GM23248 (cell line): ENCODE results near the gene TRIM26. TPM values are rescaled to one million over a fixed set of nuclear protein-coding genes. Genes with fewer than 3 reads are reported as not detected.

ENCODE experiments used
- DNase-seq: peaks from one replicate; pipeline ENCODE4 v3.0.0-alpha.2; 2015
- H2AFZ ChIP-seq: fragments of 200-600 bp; sonication (generic); 2 replicates; pipeline ENCODE4 v1.6.1; 2016; ENCODE audit warnings: antibody characterized with exemption
- H3F3A ChIP-seq: fragments of 200-600 bp; sonication (generic); 2 replicates; pipeline ENCODE4 v1.6.1; 2016; ENCODE audit warnings: mild to moderate bottlenecking, antibody characterized with exemption, mixed run types; ENCODE audit not compliant: insufficient read depth
- H3K27ac ChIP-seq: fragments of 200-600 bp; sonication (generic); 2 replicates; pipeline ENCODE4 v1.5.1; 2016; ENCODE audit warnings: mild to moderate bottlenecking
- H3K27me3 ChIP-seq: fragments of 200-600 bp; sonication (generic); replicated peaks from 2 replicates; pipeline ENCODE4 v1.6.1; 2016; ENCODE audit warnings: mild to moderate bottlenecking; ENCODE audit not compliant: insufficient read depth
- H3K36me3 ChIP-seq: fragments of 200-600 bp; sonication (generic); 2 replicates; pipeline ENCODE4 v1.6.1; 2016; ENCODE audit warnings: low read depth, mild to moderate bottlenecking
- H3K4me1 ChIP-seq: fragments of 200-600 bp; sonication (generic); 2 replicates; pipeline ENCODE4 v1.6.1; 2016; ENCODE audit warnings: mild to moderate bottlenecking; ENCODE audit not compliant: insufficient read depth
- H3K4me2 ChIP-seq: fragments of 200-600 bp; sonication (generic); one replicate; pipeline ENCODE4 v1.6.1; 2016; ENCODE audit warnings: mild to moderate bottlenecking; ENCODE audit not compliant: unreplicated experiment
- H3K4me3 ChIP-seq: fragments of 200-600 bp; sonication (generic); 2 replicates; pipeline ENCODE4 v1.5.1; 2016; ENCODE audit warnings: mild to moderate bottlenecking
- H3K79me2 ChIP-seq: fragments of 200-600 bp; sonication (generic); 2 replicates; pipeline ENCODE4 v1.6.1; 2016; ENCODE audit warnings: mild to moderate bottlenecking; ENCODE audit not compliant: insufficient read depth
- H3K9ac ChIP-seq: fragments of 200-600 bp; sonication (generic); 2 replicates; pipeline ENCODE4 v1.6.1; 2016; ENCODE audit warnings: mild to moderate bottlenecking
- H3K9me2 ChIP-seq: fragments of 200-600 bp; sonication (generic); 2 replicates; pipeline ENCODE4 v1.6.1; 2016; ENCODE audit warnings: mixed run types, mild to moderate bottlenecking, moderate library complexity; ENCODE audit not compliant: insufficient read depth
- H3K9me3 ChIP-seq: fragments of 200-600 bp; sonication (generic); one replicate; pipeline ENCODE4 v1.6.1; 2017; ENCODE audit warnings: low read depth
- H4K20me1 ChIP-seq: fragments of 200-600 bp; sonication (generic); 2 replicates; pipeline ENCODE4 v1.6.0; 2016; ENCODE audit not compliant: insufficient read depth
- EZH2 ChIP-seq: fragments of 200-600 bp; sonication (generic); IDR thresholded peaks from 2 replicates; pipeline ENCODE4 v1.6.1; 2018; ENCODE audit warnings: antibody characterized with exemption, mild to moderate bottlenecking; ENCODE audit not compliant: insufficient read depth, poor library complexity, severe bottlenecking
- EZH2phosphoT487 ChIP-seq: fragments of 200-600 bp; sonication (generic); IDR thresholded peaks from 2 replicates; pipeline ENCODE4 v1.6.1; 2018; ENCODE audit warnings: antibody characterized with exemption, moderate library complexity, mild to moderate bottlenecking, low read depth; ENCODE audit not compliant: insufficient read depth
- WGBS, 2 experiments: methylation state at CpG; one replicate each; pipeline ENCODE4 v1.1.6; 2015 to 2017; ENCODE audit warnings: low lambda C conversion rate in 2 of 2, low coverage in 1 of 2; ENCODE audit errors: missing lambda C conversion rate in 2 of 2; 5-methylcytosine and 5-hydroxymethylcytosine counted together
- in situ Hi-C: fragments of 300-500 bp; cut with MboI; formaldehyde crosslinking; loops from 2 replicates; pipeline ENCODE4 v1.15.0; 2020
- polyA plus RNA-seq: library from polyadenylated mRNA; unstranded; fragments of >200 nt; fragmentation: Nextera tagmentation; extraction: Ambion mirVana; gene quantifications from 2 replicates; pipeline ENCODE4 v1.2.1, GENCODE V29; 2016
- total RNA-seq: library from RNA; depleted of rRNA; stranded (reverse); fragments of >200 nt; shearing (Covaris generic); gene quantifications from 2 replicates; pipeline ENCODE4 v1.2.3, GENCODE V29; 2014

Gene TRIM26
- total and polyA plus RNA-seq, 2 experiments from 2014 or later: 22.9 to 30.7 TPM

- in situ Hi-C loops: no loop called here
- peak; percentile 70 for DNase-seq
- H4K20me1 ChIP-seq: no peaks in the 10 kb centered on the region
- H3K9me3 ChIP-seq: no peaks in the 10 kb centered on the region
- H3F3A ChIP-seq: peaks cover 15% of the 10 kb centered on the region
- H3K27ac ChIP-seq: no peak overlapping the region
- H3K9ac ChIP-seq: no peak overlapping the region
- no peaks in the 10 kb centered on the region for H3K27me3 ChIP-seq
- H3K36me3 ChIP-seq: no peaks in the 10 kb centered on the region
- no peaks in the 10 kb centered on the region for H3K9me2 ChIP-seq
- no peak overlapping the region for H2AFZ ChIP-seq
- H3K4me1 ChIP-seq: peaks cover 35% of the 10 kb centered on the region
- TF ChIP-seq EZH2: no peak
- H3K4me3 ChIP-seq: no peak overlapping the region
- H3K79me2 ChIP-seq: no peaks in the 10 kb centered on the region
- H3K4me2 ChIP-seq: peak overlapping the region; percentile 10
Observed at GRCh38 chr6:30157581-30157980, 55.6 kb downstream of the TRIM26 start.

- Histone ChIP-seq H3K4me1 (peaks cover 35% of the 10 kb centered on the region), H2AFZ (peak overlapping the region; percentile 53; the same call in 1 of the 2 replicates), H3K9me3 (no peaks in the 10 kb centered on the region), H3K27ac (no peak overlapping the region), H3F3A (peaks cover 15% of the 10 kb centered on the region), H3K9me2 (no peaks in the 10 kb centered on the region), H3K79me2 (no peaks in the 10 kb centered on the region), H3K36me3 (no peaks in the 10 kb centered on the region), H4K20me1 (no peaks in the 10 kb centered on the region), H3K4me3 (no peak overlapping the region), H3K9ac (no peak overlapping the region), H3K4me2 (no peak overlapping the region), H3K27me3 (no peaks in the 10 kb centered on the region)
- TF ChIP-seq EZH2 (no peak), EZH2phosphoT487 (no peak)
- DNase-seq: no peak
- in situ Hi-C loops: no loop called here
- 94 to 95% methylated on average over 9 of the region's 9 CpGs for WGBS, 2 experiments
Observed at GRCh38 chr6:30156774-30157173, 56.4 kb downstream of the TRIM26 start.

DNA sequence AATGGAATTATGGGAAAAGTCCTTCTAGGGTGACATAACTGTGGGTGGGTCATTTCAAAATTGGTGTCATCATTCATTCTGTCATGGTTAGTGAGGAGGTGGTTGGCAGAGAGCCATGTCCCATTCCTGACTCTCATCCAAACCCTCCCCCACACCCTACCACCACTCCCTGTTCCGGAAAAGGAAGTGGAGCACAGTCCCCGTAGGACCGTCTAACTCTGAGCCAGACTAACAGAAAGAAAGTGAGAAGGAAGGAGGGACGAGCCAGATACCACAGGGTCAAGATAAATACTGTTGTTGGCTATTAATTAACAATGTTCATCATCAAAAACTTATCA lies 57.0 kb downstream of the TRIM26 start:
- peak; percentile 44 for DNase-seq
- H3K4me1 ChIP-seq: peaks cover 35% of the 10 kb centered on the region
- no peaks in the 10 kb centered on the region for H3K79me2 ChIP-seq
- in situ Hi-C loops: no loop called here
- no peaks in the 10 kb centered on the region for H3K9me2 ChIP-seq
- TF ChIP-seq EZH2phosphoT487: no peak
- no peak for TF ChIP-seq EZH2
- H3K27ac ChIP-seq: no peak overlapping the region
- no peak overlapping the region for H3K4me3 ChIP-seq
- H3K4me2 ChIP-seq: no peak overlapping the region
- no peaks in the 10 kb centered on the region for H3K36me3 ChIP-seq
- H3K9me3 ChIP-seq: no peaks in the 10 kb centered on the region
- 4 to 5% methylated on average over 4 of the region's 4 CpGs for WGBS, 2 experiments
- peak overlapping the region; percentile 53 for H2AFZ ChIP-seq
- H4K20me1 ChIP-seq: no peaks in the 10 kb centered on the region
- H3K9ac ChIP-seq: no peak overlapping the region
- H3F3A ChIP-seq: peaks cover 15% of the 10 kb centered on the region
- no peaks in the 10 kb centered on the region for H3K27me3 ChIP-seq

DNA sequence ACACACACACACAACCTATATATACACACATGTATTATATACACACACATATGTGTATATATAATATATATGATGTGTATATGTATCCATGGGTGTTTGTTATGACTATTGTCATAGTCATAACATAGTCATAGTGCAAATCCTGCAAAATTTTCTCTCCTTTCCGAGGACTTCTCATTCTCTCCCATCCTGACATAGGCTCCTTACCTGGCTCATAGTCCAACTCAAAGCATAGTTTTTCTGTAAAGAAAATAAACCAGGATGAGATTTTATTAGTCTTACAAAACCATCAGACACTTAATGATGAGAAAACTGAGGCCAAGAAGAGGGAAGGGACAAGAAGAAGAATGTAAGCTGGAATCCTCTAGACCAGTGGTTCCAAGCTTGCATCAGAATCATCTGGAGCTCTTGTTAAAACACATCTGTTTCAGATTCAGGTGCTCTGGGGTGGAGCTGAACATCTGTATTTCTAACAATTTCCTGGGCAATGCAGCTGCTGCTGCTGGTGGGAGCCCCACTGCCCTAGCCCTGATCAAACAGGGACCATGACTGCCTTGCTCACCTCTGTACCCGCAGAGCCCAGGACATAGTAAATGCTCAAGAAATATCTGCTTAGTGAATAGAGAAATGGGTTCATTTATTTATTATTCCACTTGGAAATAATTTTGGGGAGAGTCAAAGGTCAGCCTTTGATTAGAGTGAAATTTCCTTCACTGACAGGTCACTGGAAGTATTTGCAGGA lies 57.5 kb downstream of the TRIM26 start:
- Histone ChIP-seq H3K27ac (no peak overlapping the region), H3K4me2 (no peak overlapping the region), H2AFZ (peak overlapping the region; percentile 53; the same call in 1 of the 2 replicates), H3K9me2 (no peaks in the 10 kb centered on the region), H4K20me1 (no peaks in the 10 kb centered on the region), H3K27me3 (no peaks in the 10 kb centered on the region), H3K79me2 (no peaks in the 10 kb centered on the region), H3K9me3 (no peaks in the 10 kb centered on the region), H3K36me3 (no peaks in the 10 kb centered on the region), H3K4me3 (no peak overlapping the region), H3F3A (peaks cover 15% of the 10 kb centered on the region), H3K9ac (no peak overlapping the region), H3K4me1 (peaks cover 35% of the 10 kb centered on the region)
- in situ Hi-C loops: no loop called here
- no peak for TF ChIP-seq EZH2
- no peak for TF ChIP-seq EZH2phosphoT487
- peak; percentile 21 for DNase-seq
- whole genome bisulfite sequencing, 2 experiments: 76% methylated on average over 2 of the region's 2 CpGs
